Measurements from ENCODE around the gene KRTAP25-1. TPM values are rescaled to one million over a fixed set of nuclear protein-coding genes. Genes with fewer than 3 reads are reported as not detected.

Gene KRTAP25-1
- total RNA-seq, 2 donors from 2014 or later: not detected

DNA sequence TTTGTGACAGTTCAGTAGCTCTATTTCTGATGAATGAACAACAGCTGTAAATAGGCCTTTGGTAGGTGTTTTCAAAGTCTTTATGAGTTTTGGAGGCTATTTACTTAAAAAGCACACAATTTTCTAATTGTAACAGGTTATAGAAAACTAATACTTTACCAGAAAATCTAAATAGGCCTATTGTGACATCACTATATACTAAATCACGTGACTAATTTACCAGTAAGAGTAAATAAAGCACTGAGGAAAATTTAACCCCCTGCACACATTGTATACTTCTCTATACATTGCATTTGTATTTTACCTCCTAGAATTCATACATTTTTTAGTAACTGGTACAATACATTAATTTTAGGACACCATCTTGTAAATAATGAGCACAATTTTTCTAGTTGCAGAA is 15.8 kb upstream of the KRTAP25-1 start:
- H3K27ac ChIP-seq (ENCODE audit: low read depth, low read length): no peak overlapping the region
- H3K27me3 Mint-ChIP-seq (ENCODE audit: insufficient read depth): peaks cover 2% of the 10 kb centered on the region
- TF ChIP-seq, protein P1, sequence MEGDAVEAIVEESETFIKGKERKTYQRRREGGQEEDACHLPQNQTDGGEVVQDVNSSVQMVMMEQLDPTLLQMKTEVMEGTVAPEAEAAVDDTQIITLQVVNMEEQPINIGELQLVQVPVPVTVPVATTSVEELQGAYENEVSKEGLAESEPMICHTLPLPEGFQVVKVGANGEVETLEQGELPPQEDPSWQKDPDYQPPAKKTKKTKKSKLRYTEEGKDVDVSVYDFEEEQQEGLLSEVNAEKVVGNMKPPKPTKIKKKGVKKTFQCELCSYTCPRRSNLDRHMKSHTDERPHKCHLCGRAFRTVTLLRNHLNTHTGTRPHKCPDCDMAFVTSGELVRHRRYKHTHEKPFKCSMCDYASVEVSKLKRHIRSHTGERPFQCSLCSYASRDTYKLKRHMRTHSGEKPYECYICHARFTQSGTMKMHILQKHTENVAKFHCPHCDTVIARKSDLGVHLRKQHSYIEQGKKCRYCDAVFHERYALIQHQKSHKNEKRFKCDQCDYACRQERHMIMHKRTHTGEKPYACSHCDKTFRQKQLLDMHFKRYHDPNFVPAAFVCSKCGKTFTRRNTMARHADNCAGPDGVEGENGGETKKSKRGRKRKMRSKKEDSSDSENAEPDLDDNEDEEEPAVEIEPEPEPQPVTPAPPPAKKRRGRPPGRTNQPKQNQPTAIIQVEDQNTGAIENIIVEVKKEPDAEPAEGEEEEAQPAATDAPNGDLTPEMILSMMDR (conservative IDR thresholded peaks at IDR 0.05): no peak
- no peaks in the 10 kb centered on the region for H3K36me3 ChIP-seq (ENCODE audit: control insufficient read depth, insufficient read depth, low read length)
- no peak overlapping the region for H3K27ac Mint-ChIP-seq
- H3K4me1 ChIP-seq (ENCODE audit: control insufficient read depth, insufficient read depth, low read length): no peaks in the 10 kb centered on the region
- WGBS, 2 experiments (ENCODE audit: insufficient coverage in 1 of 2, insufficient read length in 1 of 2): 94% methylated on average over 1 of the region's 1 CpG; no CpG with 5 or more reads in 1 of the 2 experiments
- H3K27me3 ChIP-seq (ENCODE audit: control insufficient read depth, insufficient read depth, low read length, poor library complexity, severe bottlenecking): no peaks in the 10 kb centered on the region
- no peak overlapping the region for H3K4me3 Mint-ChIP-seq
- H3K9me3 ChIP-seq (ENCODE audit: control insufficient read depth, low read length): no peaks in the 10 kb centered on the region
- H3K9ac ChIP-seq (ENCODE audit: extremely low read depth, low read length, poor library complexity, severe bottlenecking): no peak overlapping the region
- H3K4me3 ChIP-seq (ENCODE audit: low read length): no peak overlapping the region
- H3K9me3 Mint-ChIP-seq: no peaks in the 10 kb centered on the region
- DNase-seq: no peak
- no peaks in the 10 kb centered on the region for H3K36me3 Mint-ChIP-seq (ENCODE audit: low read depth)
- no peaks in the 10 kb centered on the region for H3K4me1 Mint-ChIP-seq

DNA sequence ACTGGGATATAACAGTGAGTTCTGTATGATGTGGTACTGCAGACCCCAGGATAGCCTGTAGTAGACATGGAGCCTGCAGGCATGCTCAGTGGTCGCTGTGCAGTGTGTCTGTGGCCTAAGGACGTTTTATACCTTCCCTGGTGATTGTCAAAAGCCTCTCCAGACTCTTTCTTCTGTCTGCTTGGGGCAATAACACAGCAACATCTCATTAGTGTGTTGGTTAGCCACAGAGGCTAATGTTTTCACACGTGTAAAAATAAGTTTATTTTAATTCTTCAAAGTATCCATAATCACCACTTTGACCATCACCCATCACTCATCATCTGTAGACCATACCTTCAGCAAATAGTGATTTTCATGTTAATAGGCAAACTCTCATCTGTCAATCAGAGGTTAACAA is 6.5 kb downstream of the KRTAP25-1 start, which contains the start of gene KRTAP24-1:
TSS of gene KRTAP24-1 (minus strand) at position 101 of the 400 bp plus-strand sequence. CDS start at position 83, 18 bp downstream.
- Histone ChIP-seq H3K36me3 (ENCODE audit: control insufficient read depth, insufficient read depth, low read length) (no peaks in the 10 kb centered on the region), H3K4me1 (ENCODE audit: control insufficient read depth, insufficient read depth, low read length) (peaks cover 7% of the 10 kb centered on the region), H3K27ac (ENCODE audit: low read depth, low read length) (no peak within 1 kb of the TSS), H3K9ac (ENCODE audit: extremely low read depth, low read length, poor library complexity, severe bottlenecking) (no peak within 1 kb of the TSS), H3K27me3 (ENCODE audit: control insufficient read depth, insufficient read depth, low read length, poor library complexity, severe bottlenecking) (no peaks in the 10 kb centered on the region), H3K9me3 (ENCODE audit: control insufficient read depth, low read length) (peaks cover 4% of the 10 kb centered on the region), H3K4me3 (ENCODE audit: low read length) (no peak within 1 kb of the TSS)
- no peaks in the 10 kb centered on the region for H3K27me3 Mint-ChIP-seq (ENCODE audit: insufficient read depth)
- H3K9me3 Mint-ChIP-seq: no peaks in the 10 kb centered on the region
- TF ChIP-seq, protein P1 (conservative IDR thresholded peaks at IDR 0.05): no peak
- H3K27ac Mint-ChIP-seq: no peak within 1 kb of the TSS
- peaks cover 6% of the 10 kb centered on the region for H3K4me1 Mint-ChIP-seq
- H3K36me3 Mint-ChIP-seq (ENCODE audit: low read depth): no peaks in the 10 kb centered on the region
- WGBS, 2 experiments (ENCODE audit: insufficient coverage in 1 of 2, insufficient read length in 1 of 2): 90 to 96% methylated on average over 2 to 3 of the region's 3 CpGs
- DNase-seq: no peak
- H3K4me3 Mint-ChIP-seq: no peak within 1 kb of the TSS

DNA sequence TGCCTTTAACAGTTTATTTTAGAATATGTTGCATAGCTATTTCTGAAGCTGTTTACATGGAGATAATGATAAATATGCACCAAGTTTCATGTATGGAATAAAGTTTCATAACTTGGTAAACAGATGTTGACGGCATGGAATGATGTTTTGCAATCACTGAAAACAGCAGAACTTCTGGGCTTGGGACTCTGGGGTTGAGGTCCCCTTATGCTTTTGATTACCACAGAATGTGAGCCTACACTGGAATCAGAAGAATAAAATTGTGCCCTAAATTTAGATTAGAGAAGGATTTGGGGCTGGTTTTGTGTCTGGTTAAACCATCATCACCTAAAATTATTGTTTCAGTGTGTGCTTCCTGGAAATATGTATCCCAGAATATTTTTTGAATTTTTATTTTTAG is 17.7 kb downstream of the KRTAP25-1 start:
- no peak overlapping the region for H3K27ac Mint-ChIP-seq
- no peaks in the 10 kb centered on the region for H3K9me3 Mint-ChIP-seq
- H3K27me3 ChIP-seq (ENCODE audit: control insufficient read depth, insufficient read depth, low read length, poor library complexity, severe bottlenecking): no peaks in the 10 kb centered on the region
- H3K36me3 ChIP-seq (ENCODE audit: control insufficient read depth, insufficient read depth, low read length): no peaks in the 10 kb centered on the region
- TF ChIP-seq, protein P1 (conservative IDR thresholded peaks at IDR 0.05): no peak
- no peak overlapping the region for H3K27ac ChIP-seq (ENCODE audit: low read depth, low read length)
- H3K4me1 ChIP-seq (ENCODE audit: control insufficient read depth, insufficient read depth, low read length): no peaks in the 10 kb centered on the region
- H3K9me3 ChIP-seq (ENCODE audit: control insufficient read depth, low read length): no peaks in the 10 kb centered on the region
- H3K36me3 Mint-ChIP-seq (ENCODE audit: low read depth): no peaks in the 10 kb centered on the region
- WGBS, 2 experiments (ENCODE audit: insufficient coverage in 1 of 2, insufficient read length in 1 of 2): 85 to 100% methylated on average over 1 of the region's 1 CpG
- H3K4me3 Mint-ChIP-seq: no peak overlapping the region
- H3K9ac ChIP-seq (ENCODE audit: extremely low read depth, low read length, poor library complexity, severe bottlenecking): no peak overlapping the region
- no peak for DNase-seq
- H3K4me1 Mint-ChIP-seq: no peaks in the 10 kb centered on the region
- H3K27me3 Mint-ChIP-seq (ENCODE audit: insufficient read depth): no peaks in the 10 kb centered on the region
- no peak overlapping the region for H3K4me3 ChIP-seq (ENCODE audit: low read length)

Data from endodermal cell (in vitro differentiated cells).